Measurements from ENCODE around the gene SPTBN4. TPM values are rescaled to one million over a fixed set of nuclear protein-coding genes. Genes with fewer than 3 reads are reported as not detected.

SPTBN4 gene
- total RNA-seq, 4 donors from 2014 or later = 1.4 to 5.1 (median 2.3) TPM

- TF ChIP-seq, protein P1, sequence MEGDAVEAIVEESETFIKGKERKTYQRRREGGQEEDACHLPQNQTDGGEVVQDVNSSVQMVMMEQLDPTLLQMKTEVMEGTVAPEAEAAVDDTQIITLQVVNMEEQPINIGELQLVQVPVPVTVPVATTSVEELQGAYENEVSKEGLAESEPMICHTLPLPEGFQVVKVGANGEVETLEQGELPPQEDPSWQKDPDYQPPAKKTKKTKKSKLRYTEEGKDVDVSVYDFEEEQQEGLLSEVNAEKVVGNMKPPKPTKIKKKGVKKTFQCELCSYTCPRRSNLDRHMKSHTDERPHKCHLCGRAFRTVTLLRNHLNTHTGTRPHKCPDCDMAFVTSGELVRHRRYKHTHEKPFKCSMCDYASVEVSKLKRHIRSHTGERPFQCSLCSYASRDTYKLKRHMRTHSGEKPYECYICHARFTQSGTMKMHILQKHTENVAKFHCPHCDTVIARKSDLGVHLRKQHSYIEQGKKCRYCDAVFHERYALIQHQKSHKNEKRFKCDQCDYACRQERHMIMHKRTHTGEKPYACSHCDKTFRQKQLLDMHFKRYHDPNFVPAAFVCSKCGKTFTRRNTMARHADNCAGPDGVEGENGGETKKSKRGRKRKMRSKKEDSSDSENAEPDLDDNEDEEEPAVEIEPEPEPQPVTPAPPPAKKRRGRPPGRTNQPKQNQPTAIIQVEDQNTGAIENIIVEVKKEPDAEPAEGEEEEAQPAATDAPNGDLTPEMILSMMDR (IDR thresholded peaks at IDR 0.05; ENCODE audit: low read depth) = no peak
These were observed 9.8 kb upstream of the SPTBN4 start for GRCh38 chr19:40457048-40457447.

GRCh38 chr19:40457953-40458596 lies 8.7 kb upstream of the SPTBN4 start:
- TF ChIP-seq, protein P1 (IDR thresholded peaks at IDR 0.05; ENCODE audit: low read depth) = no peak

DNA sequence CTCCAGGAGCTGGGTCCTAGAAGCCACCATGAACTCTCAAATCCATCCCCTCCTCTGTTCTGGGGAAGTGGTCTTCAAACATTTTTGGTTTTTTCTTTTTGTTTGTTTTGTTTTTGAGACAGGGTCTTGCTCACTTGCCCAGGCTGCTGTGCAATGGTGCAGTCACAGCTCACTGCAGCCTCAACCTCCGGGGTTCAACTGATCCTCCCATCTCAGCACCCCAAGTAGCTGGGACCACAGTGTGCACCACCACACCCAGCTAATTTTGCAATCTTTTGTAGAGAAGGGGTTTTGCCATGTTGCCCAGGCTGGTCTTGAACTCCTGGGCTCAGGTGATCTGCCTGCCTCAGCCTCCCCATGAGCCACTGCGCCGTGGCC lies 8.2 kb upstream of the SPTBN4 start:
- TF ChIP-seq, protein P1 (IDR thresholded peaks at IDR 0.05; ENCODE audit: low read depth) = no peak

- TF ChIP-seq, protein P1 (IDR thresholded peaks at IDR 0.05; ENCODE audit: low read depth) = no peak
These were observed 6.6 kb upstream of the SPTBN4 start for GRCh38 chr19:40460185-40460584.

DNA sequence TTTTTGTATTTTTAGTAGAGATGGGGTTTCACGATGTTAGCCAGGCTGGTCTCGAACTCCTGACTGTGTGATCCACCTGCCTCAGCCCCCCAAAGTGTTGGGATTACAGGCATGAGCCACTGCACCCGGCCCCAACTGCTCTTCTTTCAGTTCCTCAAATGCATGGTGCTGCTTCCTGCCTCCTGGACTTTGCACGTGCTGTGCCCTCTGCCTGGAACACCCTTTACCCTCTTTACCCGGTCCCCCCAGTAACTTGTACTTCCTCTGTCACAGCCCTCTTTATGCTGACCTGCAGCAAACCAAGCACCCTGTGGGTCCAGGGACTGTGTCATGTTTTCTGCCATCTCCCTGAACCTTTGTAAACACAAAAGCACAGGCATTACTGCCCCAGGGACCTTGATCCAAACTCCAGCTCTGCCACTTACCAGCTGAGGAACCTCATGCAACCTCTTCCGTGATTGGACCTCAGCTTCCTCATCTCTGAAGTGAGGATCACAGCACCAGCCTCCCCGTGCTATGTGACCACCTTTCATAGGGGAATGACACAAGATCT lies 5.1 kb upstream of the SPTBN4 start:
- TF ChIP-seq, protein P1 (IDR thresholded peaks at IDR 0.05; ENCODE audit: low read depth) = no peak

DNA sequence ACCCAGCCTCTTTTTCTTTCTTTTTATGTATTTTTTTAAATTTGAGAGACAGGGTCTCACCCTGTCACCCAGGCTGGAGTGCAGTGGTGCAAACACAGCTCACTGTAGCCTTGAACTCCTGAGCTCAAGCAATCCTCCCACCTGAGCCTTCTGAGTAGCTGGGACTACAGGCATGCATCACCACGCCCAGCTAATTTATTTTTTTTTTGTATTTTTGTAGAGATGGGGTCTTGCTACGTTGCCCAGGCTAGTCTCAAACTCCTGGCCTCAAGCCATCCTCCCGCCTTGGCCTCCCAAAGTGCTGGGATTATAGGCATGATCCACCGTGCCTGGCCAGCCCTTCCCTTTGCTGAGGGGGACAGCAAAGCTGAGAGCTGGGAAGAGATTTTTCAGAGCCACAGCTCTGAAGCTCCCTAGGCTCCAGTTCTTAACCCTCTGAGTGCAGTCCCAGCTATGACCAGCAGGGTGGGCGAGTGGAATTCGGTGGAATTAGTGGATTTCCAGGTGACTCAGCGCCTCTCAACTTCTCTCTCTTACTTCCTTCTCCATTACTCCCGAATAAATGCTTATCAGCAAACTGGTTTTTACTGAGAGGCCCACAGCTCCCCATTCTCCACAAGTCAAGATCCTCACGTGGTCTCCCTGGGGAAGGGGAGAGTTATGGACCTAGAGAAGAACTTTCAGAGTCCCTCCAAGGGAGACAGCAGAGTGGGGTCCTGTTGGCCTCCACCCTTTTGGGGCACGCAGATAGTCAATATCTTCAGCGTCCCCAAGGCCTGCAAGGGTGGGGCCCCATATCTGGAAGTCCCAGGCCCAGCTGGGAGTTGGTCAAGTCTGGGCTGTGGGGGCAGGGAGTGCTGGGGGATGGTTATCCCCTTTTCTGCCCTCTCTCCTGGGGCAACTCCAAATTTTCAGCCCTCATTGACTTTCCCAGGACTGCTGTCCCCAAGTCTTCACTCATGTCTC lies 2.5 kb upstream of the SPTBN4 start:
- TF ChIP-seq, protein P1 (IDR thresholded peaks at IDR 0.05; ENCODE audit: low read depth) = no peak

DNA sequence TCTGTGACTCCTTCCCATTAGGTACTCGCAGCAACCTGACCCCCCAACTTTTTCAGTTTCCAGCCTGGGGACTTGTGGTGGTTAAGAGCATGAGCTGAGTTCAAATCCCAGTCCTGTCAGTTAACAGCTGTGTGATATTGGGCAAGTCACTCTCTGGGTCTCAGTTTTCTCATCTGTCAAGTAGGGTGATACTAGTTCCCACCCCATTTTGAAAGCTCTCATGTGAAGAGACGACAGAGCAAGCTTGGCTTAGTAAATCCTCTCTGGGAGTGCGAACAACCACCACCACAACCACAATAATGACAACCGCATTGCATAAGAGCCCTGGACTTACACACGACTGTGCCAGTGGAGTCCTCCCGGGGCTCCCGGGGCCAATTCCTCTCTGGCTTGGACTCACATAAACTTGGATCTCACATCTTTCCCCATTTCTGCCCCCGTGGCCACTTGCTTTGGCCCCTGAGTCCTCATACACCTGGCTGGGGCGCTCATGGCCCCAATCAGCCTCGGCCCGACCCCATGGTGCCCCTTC lies 1.7 kb upstream of the SPTBN4 start:
- TF ChIP-seq, protein P1 (IDR thresholded peaks at IDR 0.05; ENCODE audit: low read depth) = no peak

Measured in subcutaneous adipose tissue (tissue), 4 donors.